ENCODE data around the gene CMTM8.

- TF ChIP-seq ETV6 (CRISPR knock-in tag; IDR thresholded peaks at IDR 0.05) = no peak
- TF ChIP-seq CTCF (IDR thresholded peaks at IDR 0.05) = no peak
- no peak for TF ChIP-seq E2F4 (CRISPR knock-in tag; IDR thresholded peaks at IDR 0.05; ENCODE audit: borderline replicate concordance, low read depth)
These were observed 81.1 kb downstream of the CMTM8 start for GRCh38 chr3:32319607-32320006.
